GM19324 (cell line): ENCODE results near the gene NLGN3.
A peak's percentile ranks its signal among the peaks of the same experiment; 100 is the strongest.

Experiments used
- ATAC-seq: cut with Tn5 transposase; IDR thresholded peaks from one replicate; pipeline ENCODE4 v1.9.1; 2021; ENCODE audit warnings: mild to moderate bottlenecking, moderate library complexity; ENCODE audit not compliant: unreplicated experiment, low FRiP score

Gene NLGN3

GRCh38 chrX:71118032-71118984, 26.3 kb upstream of the NLGN3 start, which contains the start of gene MED12:
Gene MED12, plus strand, starts transcription at chrX:71118596. Its CDS starts 159 bp downstream, at chrX:71118755.
- peak; percentile 85 for ATAC-seq

- ATAC-seq: peak; percentile 20
Observed at GRCh38 chrX:71118985-71119535, 25.6 kb upstream of the NLGN3 start.

GRCh38 chrX:71128166-71128833, 16.3 kb upstream of the NLGN3 start:
- no peak for ATAC-seq

- ATAC-seq: peak; percentile 54
Observed at GRCh38 chrX:71128915-71129765, 15.5 kb upstream of the NLGN3 start.

GRCh38 chrX:71131510-71131909, 13.1 kb upstream of the NLGN3 start:
- ATAC-seq: no peak

GRCh38 chrX:71140440-71140839, 4.2 kb upstream of the NLGN3 start:
- ATAC-seq: no peak

GRCh38 chrX:71143508-71143907, 1.1 kb upstream of the NLGN3 start:
- ATAC-seq: no peak

- no peak for ATAC-seq
Observed at GRCh38 chrX:71147496-71148277, 3.0 kb downstream of the NLGN3 start.

- ATAC-seq: no peak
Observed at GRCh38 chrX:71148278-71148663, 3.6 kb downstream of the NLGN3 start.

GRCh38 chrX:71151366-71151765, 6.7 kb downstream of the NLGN3 start:
- no peak for ATAC-seq

GRCh38 chrX:71154196-71154595, 9.6 kb downstream of the NLGN3 start:
- no peak for ATAC-seq

- ATAC-seq: no peak
Observed at GRCh38 chrX:71154641-71155040, 10.0 kb downstream of the NLGN3 start.

- ATAC-seq: no peak
Observed at GRCh38 chrX:71158603-71159002, 14.0 kb downstream of the NLGN3 start.

GRCh38 chrX:71159335-71159734, 14.7 kb downstream of the NLGN3 start:
- ATAC-seq: no peak

GRCh38 chrX:71160475-71160874, 15.8 kb downstream of the NLGN3 start:
- no peak for ATAC-seq

- ATAC-seq: no peak
Observed at GRCh38 chrX:71162981-71163380, 18.3 kb downstream of the NLGN3 start.

- no peak for ATAC-seq
Observed at GRCh38 chrX:71164071-71164470, 19.4 kb downstream of the NLGN3 start.

GRCh38 chrX:71166461-71166860, 21.8 kb downstream of the NLGN3 start:
- no peak for ATAC-seq

- ATAC-seq: no peak
Observed at GRCh38 chrX:71167031-71167781, 22.6 kb downstream of the NLGN3 start.
